ENCODE measurements around the gene ADM2. TPM values are rescaled to one million over a fixed set of nuclear protein-coding genes. Genes with fewer than 3 reads are reported as not detected.
A peak's percentile ranks its signal among the peaks of the same experiment; 100 is the strongest.

The ADM2 gene
- total and polyA plus RNA-seq, 2 of the 13 experiments (the other 11 are each of a cell fraction or from before 2014, with no cell fraction given) = 1.2 to 3.0 TPM

DNA sequence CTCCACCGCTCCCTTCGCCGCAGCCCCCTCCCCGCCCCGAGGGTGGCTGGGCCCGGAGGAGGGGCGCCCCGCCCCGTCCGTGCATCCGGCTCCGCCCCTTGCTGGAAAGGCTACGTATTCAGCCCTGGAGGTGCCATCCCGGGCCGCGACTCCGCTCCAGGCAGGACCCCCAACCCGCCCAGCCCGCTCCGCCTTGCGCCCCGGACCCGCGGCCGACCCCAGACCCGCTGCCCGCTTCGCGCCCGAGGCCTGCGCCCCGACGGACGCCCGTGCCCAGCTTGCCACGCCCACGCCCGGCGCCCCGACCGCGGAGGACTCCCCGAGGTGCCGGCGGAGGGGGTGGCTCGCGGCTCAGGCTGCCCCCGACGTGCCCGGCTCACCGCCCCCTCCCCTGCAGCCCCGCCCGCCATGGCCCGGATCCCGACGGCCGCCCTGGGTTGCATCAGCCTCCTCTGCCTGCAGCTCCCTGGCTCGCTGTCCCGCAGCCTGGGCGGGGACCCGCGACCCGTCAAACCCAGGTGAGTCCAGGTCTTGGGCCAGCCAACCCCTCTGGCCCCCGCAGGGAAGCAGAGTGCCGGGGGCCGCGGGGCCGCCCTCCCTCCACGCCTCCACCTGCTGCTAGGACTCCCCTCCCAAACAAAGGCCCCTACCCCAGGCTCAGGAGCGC lies at the start of gene ADM2 (continued):
- TF ChIP-seq MAFF (IDR thresholded peaks at IDR 0.05; ENCODE audit: low read depth, low read length) (no peak), ZFP41 (CRISPR knock-in tag; IDR thresholded peaks at IDR 0.05; ENCODE audit: borderline replicate concordance) (no peak), ZSCAN21 (CRISPR knock-in tag; IDR thresholded peaks at IDR 0.05; ENCODE audit: borderline replicate concordance) (peak; percentile 40; the same call in 1 of the 2 replicates), ZNF747 (CRISPR knock-in tag; IDR thresholded peaks at IDR 0.05; ENCODE audit: borderline replicate concordance) (no peak), FLYWCH1 (CRISPR knock-in tag; IDR thresholded peaks at IDR 0.05) (no peak), ZNF674 (CRISPR knock-in tag; IDR thresholded peaks at IDR 0.05; ENCODE audit: low read depth) (no peak), REPIN1 (CRISPR knock-in tag; IDR thresholded peaks at IDR 0.05; ENCODE audit: borderline replicate concordance, low read depth) (no peak; the same call in 1 of the 2 replicates), ZNF768 (CRISPR knock-in tag; IDR thresholded peaks at IDR 0.05) (no peak), GTF2F1 (IDR thresholded peaks at IDR 0.05; ENCODE audit: low read length) (no peak), ARNT2 (CRISPR knock-in tag; IDR thresholded peaks at IDR 0.05; ENCODE audit: low read depth) (no peak), ZUFSP (CRISPR knock-in tag; IDR thresholded peaks at IDR 0.05; ENCODE audit: borderline replicate concordance) (no peak), ZNF121 (CRISPR knock-in tag; IDR thresholded peaks at IDR 0.05) (no peak; the same call in 1 of the 2 replicates), REST (IDR thresholded peaks at IDR 0.05; ENCODE audit: borderline replicate concordance in 1 of 2, low read depth in 1 of 2, low read length in 2 of 2) (no peak), ZNF484 (CRISPR knock-in tag; IDR thresholded peaks at IDR 0.05; ENCODE audit: borderline replicate concordance, low read depth) (no peak), FOXP4 (CRISPR knock-in tag; IDR thresholded peaks at IDR 0.05) (no peak)
- TF ChIP-seq, protein P1, sequence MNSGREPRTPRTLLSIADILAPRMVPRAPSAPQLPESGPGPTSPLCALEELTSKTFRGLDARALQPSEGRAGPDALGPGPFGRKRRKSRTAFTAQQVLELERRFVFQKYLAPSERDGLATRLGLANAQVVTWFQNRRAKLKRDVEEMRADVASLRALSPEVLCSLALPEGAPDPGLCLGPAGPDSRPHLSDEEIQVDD (CRISPR knock-in tag; IDR thresholded peaks at IDR 0.05; ENCODE audit: borderline replicate concordance) = no peak
- TF ChIP-seq, protein P2, sequence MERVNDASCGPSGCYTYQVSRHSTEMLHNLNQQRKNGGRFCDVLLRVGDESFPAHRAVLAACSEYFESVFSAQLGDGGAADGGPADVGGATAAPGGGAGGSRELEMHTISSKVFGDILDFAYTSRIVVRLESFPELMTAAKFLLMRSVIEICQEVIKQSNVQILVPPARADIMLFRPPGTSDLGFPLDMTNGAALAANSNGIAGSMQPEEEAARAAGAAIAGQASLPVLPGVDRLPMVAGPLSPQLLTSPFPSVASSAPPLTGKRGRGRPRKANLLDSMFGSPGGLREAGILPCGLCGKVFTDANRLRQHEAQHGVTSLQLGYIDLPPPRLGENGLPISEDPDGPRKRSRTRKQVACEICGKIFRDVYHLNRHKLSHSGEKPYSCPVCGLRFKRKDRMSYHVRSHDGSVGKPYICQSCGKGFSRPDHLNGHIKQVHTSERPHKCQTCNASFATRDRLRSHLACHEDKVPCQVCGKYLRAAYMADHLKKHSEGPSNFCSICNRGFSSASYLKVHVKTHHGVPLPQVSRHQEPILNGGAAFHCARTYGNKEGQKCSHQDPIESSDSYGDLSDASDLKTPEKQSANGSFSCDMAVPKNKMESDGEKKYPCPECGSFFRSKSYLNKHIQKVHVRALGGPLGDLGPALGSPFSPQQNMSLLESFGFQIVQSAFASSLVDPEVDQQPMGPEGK (CRISPR knock-in tag; IDR thresholded peaks at IDR 0.05) = peak; percentile 81

Data from HepG2 (cell line).